GM21360 (cell line): ENCODE data around the gene PXK.
A peak's percentile ranks its signal among the peaks of the same experiment; 100 is the strongest.
"Not testable (repeated sequence)": the region's sequence is repeated elsewhere in the genome, so short reads cannot be mapped to it uniquely, and the experiment has no call there.

Experiments
- ATAC-seq: cut with Tn5 transposase; IDR thresholded peaks from one replicate; pipeline ENCODE4 v1.9.1; 2021; ENCODE audit warnings: mild to moderate bottlenecking, moderate library complexity; ENCODE audit not compliant: unreplicated experiment

PXK gene

GRCh38 chr3:58332575-58333188, at the start of gene PXK:
TSS of gene PXK (plus strand) at chr3:58332892. CDS start at chr3:58332989, 97 bp downstream.
- ATAC-seq, result peak; percentile 83

- no peak for ATAC-seq
Observed at GRCh38 chr3:58285334-58285733, 47.4 kb upstream of the PXK start.

GRCh38 chr3:58287354-58287753, 45.3 kb upstream of the PXK start:
- no peak for ATAC-seq

- no peak for ATAC-seq
Observed at GRCh38 chr3:58288011-58288728, 44.5 kb upstream of the PXK start.

GRCh38 chr3:58288964-58289613, 43.6 kb upstream of the PXK start:
- not testable (repeated sequence) for ATAC-seq

- not testable (repeated sequence) for ATAC-seq
Observed at GRCh38 chr3:58290446-58290845, 42.2 kb upstream of the PXK start.

- no peak for ATAC-seq
Observed at GRCh38 chr3:58291671-58292338, 40.9 kb upstream of the PXK start.

- no peak for ATAC-seq
Observed at GRCh38 chr3:58292866-58293265, 39.8 kb upstream of the PXK start.

- no peak for ATAC-seq
Observed at GRCh38 chr3:58293516-58293915, 39.2 kb upstream of the PXK start.

GRCh38 chr3:58296269-58296668, 36.4 kb upstream of the PXK start:
- no peak for ATAC-seq

GRCh38 chr3:58296843-58297242, 35.8 kb upstream of the PXK start:
- ATAC-seq, result no peak

GRCh38 chr3:58298190-58298589, 34.5 kb upstream of the PXK start:
- ATAC-seq, result no peak

- ATAC-seq, result no peak
Observed at GRCh38 chr3:58299075-58299474, 33.6 kb upstream of the PXK start.

- no peak for ATAC-seq
Observed at GRCh38 chr3:58299839-58300516, 32.7 kb upstream of the PXK start.

- ATAC-seq, result peak; percentile 80
Observed at GRCh38 chr3:58305882-58306711, 26.6 kb upstream of the PXK start, which contains the start of the genes HTD2 and RPP14. TSS of gene HTD2 (plus strand) at chr3:58306520. CDS start at chr3:58317614, 11,094 bp downstream. TSS of gene RPP14 (plus strand) at chr3:58306245. CDS start at chr3:58310330, 4,085 bp downstream.

GRCh38 chr3:58307639-58308215, 25.0 kb upstream of the PXK start:
- no peak for ATAC-seq

- ATAC-seq, result no peak
Observed at GRCh38 chr3:58308728-58309127, 24.0 kb upstream of the PXK start.

GRCh38 chr3:58317811-58318210, 14.9 kb upstream of the PXK start:
- no peak for ATAC-seq

- ATAC-seq, result no peak
Observed at GRCh38 chr3:58321791-58322190, 10.9 kb upstream of the PXK start.

- ATAC-seq, result no peak
Observed at GRCh38 chr3:58322793-58323192, 9.9 kb upstream of the PXK start.
